ENCODE data around the gene OTC.

OTC gene

GRCh38 chrX:38357747-38358673 lies 5.6 kb downstream of the OTC start:
- DNase-seq, result no peak

- DNase-seq, result no peak
These were observed 10.6 kb downstream of the OTC start for GRCh38 chrX:38363046-38363445.

- no peak for DNase-seq
These were observed 13.6 kb downstream of the OTC start for GRCh38 chrX:38365954-38366353.

- DNase-seq, result no peak
These were observed 16.4 kb downstream of the OTC start for GRCh38 chrX:38368774-38369173.

GRCh38 chrX:38371641-38372040 lies 19.2 kb downstream of the OTC start:
- DNase-seq, result no peak

GRCh38 chrX:38374431-38374830 lies 22.0 kb downstream of the OTC start:
- DNase-seq, result no peak

- no peak for DNase-seq
These were observed 23.5 kb downstream of the OTC start for GRCh38 chrX:38375891-38376290.

GRCh38 chrX:38376747-38377146 lies 24.3 kb downstream of the OTC start:
- no peak for DNase-seq

- DNase-seq, result no peak
These were observed 26.7 kb downstream of the OTC start for GRCh38 chrX:38379088-38379487.

GRCh38 chrX:38382663-38383062 lies 30.3 kb downstream of the OTC start:
- DNase-seq, result no peak

GRCh38 chrX:38400389-38400910 lies 48.0 kb downstream of the OTC start:
- no peak for DNase-seq

- DNase-seq, result no peak
These were observed 49.7 kb downstream of the OTC start for GRCh38 chrX:38402118-38402517.

- DNase-seq, result no peak
These were observed 51.4 kb downstream of the OTC start for GRCh38 chrX:38403834-38404233.

- DNase-seq, result no peak
These were observed 54.7 kb downstream of the OTC start for GRCh38 chrX:38407126-38407525.

GRCh38 chrX:38409289-38409688 lies 56.9 kb downstream of the OTC start:
- no peak for DNase-seq

- DNase-seq, result no peak
These were observed 74.4 kb downstream of the OTC start for GRCh38 chrX:38426785-38427184.

- DNase-seq, result no peak
These were observed 79.1 kb downstream of the OTC start for GRCh38 chrX:38431525-38431924.

- no peak for DNase-seq
These were observed 82.7 kb downstream of the OTC start for GRCh38 chrX:38435130-38435529.

GRCh38 chrX:38437093-38437492 lies 84.7 kb downstream of the OTC start:
- no peak for DNase-seq

- DNase-seq, result no peak
These were observed 85.9 kb downstream of the OTC start for GRCh38 chrX:38438321-38438720.

- DNase-seq, result no peak
These were observed 100.2 kb downstream of the OTC start for GRCh38 chrX:38452603-38453002.

GRCh38 chrX:38458071-38458470 lies 105.7 kb downstream of the OTC start:
- no peak for DNase-seq

- no peak for DNase-seq
These were observed 109.9 kb downstream of the OTC start for GRCh38 chrX:38462257-38462656.

- no peak for DNase-seq
These were observed 113.3 kb downstream of the OTC start for GRCh38 chrX:38465686-38466085.

Data from amniotic stem cell (primary cell).